Lung (tissue), 12 donors: Measurements from ENCODE around the gene IFITM10. TPM values are rescaled to one million over a fixed set of nuclear protein-coding genes. Genes with fewer than 3 reads are reported as not detected.

ENCODE experiments used
- ATAC-seq: fragments of 200-7000 bp; cut with Tn5 transposase; one replicate; pipeline ENCODE4 v1.9.1; 2020; ENCODE audit warnings: moderate number of reproducible peaks; ENCODE audit not compliant: insufficient read depth, low FRiP score
- DNase-seq, 3 donors: peaks; one replicate each; pipeline ENCODE4 v3.0.0-alpha.2; 2013 to 2017
- H3K27ac ChIP-seq, 2 donors: one replicate each; pipeline ENCODE4 v1.5.1; 2013; ENCODE audit warnings: mild to moderate bottlenecking in 2 of 2, moderate library complexity in 2 of 2, control low read depth in 1 of 2, inconsistent platforms in 1 of 2, low read depth in 1 of 2, low read length in 1 of 2
- H3K27me3 ChIP-seq, 3 donors: one replicate each; pipeline ENCODE4 v1.5.1; 2013; ENCODE audit warnings: low read length in 2 of 3; ENCODE audit not compliant: control insufficient read depth in 3 of 3, insufficient read depth in 3 of 3
- H3K36me3 ChIP-seq, 4 donors: one replicate each; pipeline ENCODE4 v1.5.1; 2013; ENCODE audit warnings: low read length in 4 of 4, mild to moderate bottlenecking in 1 of 4, moderate library complexity in 1 of 4; ENCODE audit not compliant: control insufficient read depth in 4 of 4, insufficient read depth in 4 of 4
- H3K4me1 ChIP-seq, 5 donors: one replicate each; pipeline ENCODE4 v1.5.1; 2013; ENCODE audit warnings: low read length in 5 of 5, mild to moderate bottlenecking in 2 of 5, moderate library complexity in 1 of 5; ENCODE audit not compliant: control insufficient read depth in 5 of 5, insufficient read depth in 5 of 5
- H3K4me3 ChIP-seq: one replicate; pipeline ENCODE4 v1.5.1; 2013; ENCODE audit warnings: mild to moderate bottlenecking, control low read depth, moderate library complexity
- H3K9ac ChIP-seq, 2 donors: one replicate each; pipeline ENCODE4 v1.5.1; 2013; ENCODE audit warnings: low read length in 2 of 2, control low read depth in 1 of 2; ENCODE audit not compliant: insufficient read depth in 1 of 2
- H3K9me3 ChIP-seq, 4 donors: one replicate each; pipeline ENCODE4 v1.5.1; 2013; ENCODE audit warnings: low read length in 3 of 4, mild to moderate bottlenecking in 1 of 4, moderate library complexity in 1 of 4; ENCODE audit not compliant: control insufficient read depth in 4 of 4, insufficient read depth in 3 of 4
- CTCF ChIP-seq: IDR thresholded peaks from 2 replicates; pipeline ENCODE4 v1.5.1; 2012; ENCODE audit warnings: mild to moderate bottlenecking; ENCODE audit errors: control extremely low read depth, extremely low read depth
- WGBS, 2 donors: extraction: QIAGEN DNeasy Blood & Tissue Kit; methylation state at CpG; one replicate each; pipeline ENCODE4 v1.1.7; 2013; 5-methylcytosine and 5-hydroxymethylcytosine counted together
- polyA plus RNA-seq, 2 donors: library from polyadenylated mRNA; stranded (reverse); fragments of 200-250 nt; gene quantifications; one replicate each; pipeline ENCODE4 v1.2.1, GENCODE V29; 2013
- total RNA-seq, 2 donors: library from RNA; depleted of rRNA in 1 of 2; stranded (reverse); fragments of >200 nt in 1 of 2; gene quantifications; one replicate each; pipeline ENCODE4 v1.2.1, GENCODE V29; 2014 to 2021
- donor health status: control.
- donor health status: control.
- donor health status: Bipolar disorder and iron deficiency.
- donor health status: healthy.
- donor health status: DM: yes; HTN: yes; CAD: no.

Gene IFITM10
- total and polyA plus RNA-seq, 4 donors = 0.40 to 18.8 (median 2.7) TPM

GRCh38 chr11:1755692-1756561 is 5.5 kb upstream of the IFITM10 start:
- no peaks in the 10 kb centered on the region for H3K27me3 ChIP-seq
- H3K36me3 ChIP-seq = peaks cover 0 to 88% (median 5%) of the 10 kb centered on the region in 4 donors
- H3K27ac ChIP-seq = peak overlapping the region; percentile 26 to 45
- H3K4me1 ChIP-seq = peaks cover 0 to 29% (median 7%) of the 10 kb centered on the region in 5 donors
- ATAC-seq (no peak), DNase-seq (peak; percentile 61 to 85 (median 72))
- no peak overlapping the region for H3K9ac ChIP-seq
- TF ChIP-seq CTCF = no peak
- 56 to 64% methylated on average over 16 of the region's 16 CpGs for whole genome bisulfite sequencing, 2 donors
- no peak overlapping the region for H3K4me3 ChIP-seq
- no peaks in the 10 kb centered on the region for H3K9me3 ChIP-seq

DNA sequence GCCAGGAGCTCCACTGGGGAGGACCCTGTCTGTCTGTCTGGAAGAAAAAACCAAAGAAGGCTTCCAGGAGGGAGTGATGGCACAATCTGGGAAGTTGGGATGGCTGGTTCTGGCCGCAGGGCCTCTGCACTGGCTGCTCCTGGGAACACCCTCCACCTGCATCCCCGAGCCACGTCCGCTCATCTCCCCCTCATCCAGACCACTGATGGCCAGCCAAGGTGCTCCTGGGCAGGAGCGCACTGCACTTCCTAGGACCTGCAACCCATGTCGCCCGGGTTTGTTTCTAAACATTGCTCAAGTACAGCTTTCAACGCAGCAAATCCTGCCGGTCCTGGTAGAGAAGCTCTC is 4.9 kb upstream of the IFITM10 start:
- Histone ChIP-seq H3K4me3 (no peak overlapping the region), H3K36me3 (peaks cover 0 to 83% (median 4%) of the 10 kb centered on the region in 4 donors), H3K9me3 (no peaks in the 10 kb centered on the region), H3K4me1 (peaks cover 0 to 26% (median 7%) of the 10 kb centered on the region in 5 donors), H3K9ac (no peak overlapping the region), H3K27me3 (peaks cover 0 to under 1% (median 0%) of the 10 kb centered on the region in 3 donors), H3K27ac (no peak overlapping the region)
- TF ChIP-seq CTCF = no peak
- no peak for ATAC-seq
- DNase-seq = no peak
- WGBS, 2 donors = 60 to 72% methylated on average over 9 of the region's 9 CpGs

- H3K4me3 ChIP-seq = no peak overlapping the region
- H3K9me3 ChIP-seq = no peaks in the 10 kb centered on the region
- peaks cover 0 to 8% (median 5%) of the 10 kb centered on the region in 3 donors for H3K27me3 ChIP-seq
- TF ChIP-seq CTCF = no peak
- H3K4me1 ChIP-seq = peaks cover 0 to 24% (median 2%) of the 10 kb centered on the region in 5 donors
- DNase-seq = no peak
- no peak for ATAC-seq
- H3K36me3 ChIP-seq = peaks cover 0 to 77% (median 4%) of the 10 kb centered on the region in 4 donors
- H3K9ac ChIP-seq = no peak overlapping the region
- 80 to 91% methylated on average over 8 of the region's 8 CpGs for WGBS, 2 donors
- H3K27ac ChIP-seq = no peak overlapping the region
These were observed 4.2 kb upstream of the IFITM10 start for GRCh38 chr11:1754376-1755150.
